ENCODE measurements around the gene ST6GAL1. TPM values are rescaled to one million over a fixed set of nuclear protein-coding genes. Genes with fewer than 3 reads are reported as not detected.

The ST6GAL1 gene
- polyA plus RNA-seq, 3 donors = 19.0 to 24.4 (median 20.5) TPM

DNA sequence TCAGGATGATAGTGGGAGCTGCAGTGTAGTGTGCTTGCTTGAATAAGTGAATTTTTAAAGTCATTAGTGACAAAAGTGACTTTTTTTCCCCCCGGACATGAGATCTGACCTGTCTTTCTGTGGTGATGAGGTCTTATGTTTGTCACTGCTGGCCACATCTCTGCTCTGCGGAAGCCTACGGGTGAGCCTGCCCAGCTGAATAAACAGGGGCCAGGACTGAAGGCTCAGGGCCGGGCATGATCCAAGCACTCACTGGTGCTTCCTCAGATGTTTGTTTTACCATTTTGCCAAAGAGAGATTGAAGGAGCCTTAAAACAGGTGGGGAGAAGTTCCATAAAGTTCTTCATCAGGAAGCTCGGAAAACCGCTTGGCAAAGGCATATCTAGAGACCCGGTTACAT, 174.0 kb downstream of the ST6GAL1 start:
- Histone ChIP-seq H3K9ac (ENCODE audit: insufficient read depth, low read length, poor library complexity, severe bottlenecking) (no peak overlapping the region), H3K27ac (ENCODE audit: low read depth in 1 of 2, low read length in 2 of 2) (no peak overlapping the region), H3K4me2 (replicated peaks; ENCODE audit: extremely low read depth, low read length, poor library complexity, severe bottlenecking) (no peak overlapping the region), H3K79me2 (ENCODE audit: insufficient read depth, low read length) (no peaks in the 10 kb centered on the region), H3K36me3 (replicated peaks in 1 of 2; ENCODE audit: control insufficient read depth in 1 of 2, insufficient read depth in 2 of 2, low read length in 2 of 2) (no peaks in the 10 kb centered on the region), H2AFZ (ENCODE audit: insufficient read depth, low read depth, low read length, poor library complexity, severe bottlenecking) (no peak overlapping the region), H3K4me3 (replicated peaks in 1 of 3; ENCODE audit: low read depth in 2 of 3, low read length in 3 of 3) (no peak overlapping the region), H3K4me1 (ENCODE audit: control insufficient read depth in 1 of 2, insufficient read depth in 2 of 2, low read length in 2 of 2) (peaks cover 5 to 9% of the 10 kb centered on the region in 2 donors), H3K9me3 (replicated peaks in 1 of 2; ENCODE audit: control insufficient read depth in 1 of 2, insufficient read depth in 1 of 2, low read length in 2 of 2) (no peaks in the 10 kb centered on the region), H4K20me1 (ENCODE audit: insufficient read depth, low read length) (no peaks in the 10 kb centered on the region), H3K27me3 (ENCODE audit: control insufficient read depth in 2 of 2, insufficient read depth in 2 of 2, low read length in 2 of 2) (no peaks in the 10 kb centered on the region)
- Mint-ChIP-seq H3K27me3 (ENCODE audit: low read depth in 3 of 3) (peaks cover 0 to under 1% (median 0%) of the 10 kb centered on the region in 3 donors), H3K4me1 (peaks cover 12% of the 10 kb centered on the region), H3K4me3 (no peak overlapping the region), H3K9me3 (peaks cover 0 to 1% (median 0%) of the 10 kb centered on the region in 7 donors), H3K27ac (no peak overlapping the region), H3K36me3 (no peaks in the 10 kb centered on the region)
- TF ChIP-seq, protein P1, sequence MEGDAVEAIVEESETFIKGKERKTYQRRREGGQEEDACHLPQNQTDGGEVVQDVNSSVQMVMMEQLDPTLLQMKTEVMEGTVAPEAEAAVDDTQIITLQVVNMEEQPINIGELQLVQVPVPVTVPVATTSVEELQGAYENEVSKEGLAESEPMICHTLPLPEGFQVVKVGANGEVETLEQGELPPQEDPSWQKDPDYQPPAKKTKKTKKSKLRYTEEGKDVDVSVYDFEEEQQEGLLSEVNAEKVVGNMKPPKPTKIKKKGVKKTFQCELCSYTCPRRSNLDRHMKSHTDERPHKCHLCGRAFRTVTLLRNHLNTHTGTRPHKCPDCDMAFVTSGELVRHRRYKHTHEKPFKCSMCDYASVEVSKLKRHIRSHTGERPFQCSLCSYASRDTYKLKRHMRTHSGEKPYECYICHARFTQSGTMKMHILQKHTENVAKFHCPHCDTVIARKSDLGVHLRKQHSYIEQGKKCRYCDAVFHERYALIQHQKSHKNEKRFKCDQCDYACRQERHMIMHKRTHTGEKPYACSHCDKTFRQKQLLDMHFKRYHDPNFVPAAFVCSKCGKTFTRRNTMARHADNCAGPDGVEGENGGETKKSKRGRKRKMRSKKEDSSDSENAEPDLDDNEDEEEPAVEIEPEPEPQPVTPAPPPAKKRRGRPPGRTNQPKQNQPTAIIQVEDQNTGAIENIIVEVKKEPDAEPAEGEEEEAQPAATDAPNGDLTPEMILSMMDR (IDR thresholded peaks at IDR 0.05) = no peak
- intact Hi-C loops (cut with micrococcal nuclease) = no loop called here
- DNase-seq = no peak
- WGBS (ENCODE audit: insufficient coverage) = 100% methylated on average over 6 of the region's 7 CpGs

DNA sequence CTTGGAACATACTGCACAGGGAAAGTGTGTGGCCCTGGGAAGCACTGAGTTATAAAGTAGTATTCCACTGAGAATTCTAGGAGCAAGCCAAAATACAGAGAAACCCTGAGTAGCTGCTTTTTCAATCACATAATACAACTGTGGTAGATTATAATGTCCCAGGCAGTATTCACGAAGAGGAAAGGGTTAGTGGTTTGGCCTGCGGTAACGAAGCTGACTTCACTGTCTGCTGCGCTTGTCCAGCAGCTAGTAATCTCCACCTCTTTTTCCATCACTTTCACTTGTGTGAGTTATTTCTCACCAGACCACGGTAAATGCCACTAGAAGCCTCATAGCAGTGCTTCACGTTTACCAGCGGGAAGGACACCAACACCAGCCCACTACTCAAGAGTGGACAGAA, 174.6 kb downstream of the ST6GAL1 start:
- Histone ChIP-seq H3K36me3 (replicated peaks in 1 of 2; ENCODE audit: control insufficient read depth in 1 of 2, insufficient read depth in 2 of 2, low read length in 2 of 2) (no peaks in the 10 kb centered on the region), H3K79me2 (ENCODE audit: insufficient read depth, low read length) (no peaks in the 10 kb centered on the region), H3K27ac (ENCODE audit: low read depth in 1 of 2, low read length in 2 of 2) (no peak overlapping the region), H3K9me3 (replicated peaks in 1 of 2; ENCODE audit: control insufficient read depth in 1 of 2, insufficient read depth in 1 of 2, low read length in 2 of 2) (no peaks in the 10 kb centered on the region), H4K20me1 (ENCODE audit: insufficient read depth, low read length) (no peaks in the 10 kb centered on the region), H3K9ac (ENCODE audit: insufficient read depth, low read length, poor library complexity, severe bottlenecking) (no peak overlapping the region), H3K27me3 (ENCODE audit: control insufficient read depth in 2 of 2, insufficient read depth in 2 of 2, low read length in 2 of 2) (no peaks in the 10 kb centered on the region), H3K4me3 (replicated peaks in 1 of 3; ENCODE audit: low read depth in 2 of 3, low read length in 3 of 3) (no peak overlapping the region), H3K4me2 (replicated peaks; ENCODE audit: extremely low read depth, low read length, poor library complexity, severe bottlenecking) (no peak overlapping the region), H2AFZ (ENCODE audit: insufficient read depth, low read depth, low read length, poor library complexity, severe bottlenecking) (no peak overlapping the region), H3K4me1 (ENCODE audit: control insufficient read depth in 1 of 2, insufficient read depth in 2 of 2, low read length in 2 of 2) (peaks cover 5 to 9% of the 10 kb centered on the region in 2 donors)
- peaks cover 12% of the 10 kb centered on the region for H3K4me1 Mint-ChIP-seq
- H3K36me3 Mint-ChIP-seq = no peaks in the 10 kb centered on the region
- WGBS (ENCODE audit: insufficient coverage) = 90% methylated on average over 3 of the region's 7 CpGs
- no peak for DNase-seq
- no peaks in the 10 kb centered on the region for H3K27me3 Mint-ChIP-seq (ENCODE audit: low read depth in 3 of 3)
- intact Hi-C loops (cut with micrococcal nuclease) = loop anchor here in 1 of 2 donors (5.0 kb wide), 1 partner anchor 62 kb away; no protein-coding TSS in a partner anchor
- peak overlapping the region in 1 of 2 donors; percentile 25 for H3K4me3 Mint-ChIP-seq
- H3K9me3 Mint-ChIP-seq = no peaks in the 10 kb centered on the region
- H3K27ac Mint-ChIP-seq = no peak overlapping the region
- TF ChIP-seq, protein P1 (IDR thresholded peaks at IDR 0.05) = no peak
